ENCODE results near the gene BIN1.

The BIN1 gene

DNA sequence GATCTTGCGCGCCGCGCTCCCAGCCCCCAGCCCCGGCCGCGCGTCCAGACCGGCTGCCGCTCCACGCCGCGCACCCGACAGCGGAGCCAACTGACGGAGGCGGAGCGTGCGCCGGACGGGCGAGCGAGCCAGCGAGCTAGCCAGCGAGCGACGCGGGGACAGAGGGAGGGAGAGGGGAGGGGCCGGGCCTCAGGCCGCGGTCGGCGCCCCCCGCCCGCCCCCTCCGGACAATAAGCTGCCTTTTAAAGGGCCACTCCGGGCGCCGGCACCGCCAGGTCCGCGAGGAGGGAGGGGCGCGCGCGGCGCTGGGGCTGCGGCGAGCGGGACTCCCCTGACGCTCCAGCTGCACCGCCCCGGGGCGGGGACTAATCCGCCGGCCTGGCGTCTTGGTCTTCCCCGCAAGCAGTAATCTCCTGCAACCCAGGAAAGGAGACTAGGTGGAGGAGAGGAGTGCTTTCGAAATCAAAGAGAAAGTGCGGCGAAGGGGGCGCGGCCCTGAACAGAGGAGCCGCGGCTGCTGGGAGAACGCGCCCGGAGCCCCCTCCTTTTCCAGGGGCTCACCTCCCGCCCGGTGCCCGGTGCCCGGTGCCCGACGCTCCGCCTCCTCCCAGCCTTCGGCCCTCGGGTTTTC is at the start of gene BIN1:
Gene BIN1 (minus strand): TSS at position 164 of the 631 bp plus-strand sequence. CDS start 211 bp downstream, outside the sequence.
- H3K27ac ChIP-seq, result peak within 1 kb of the TSS; percentile 86
- ChIA-PET POLR2A (ENCODE audit: low non-redundant PET) (interaction anchor here (0.6 kb wide), 1 partner anchor 1194 kb away, joined by 6 read pairs; no protein-coding TSS in a partner anchor), CTCF (interaction anchor here (0.6 kb wide), 1 partner anchor 149 kb away, joined by 4 read pairs; no protein-coding TSS in a partner anchor)
- DNase-seq (ENCODE audit: low spot score), result peak; percentile 95
- no peak for TF ChIP-seq CTCF (conservative IDR thresholded peaks at IDR 0.05; ENCODE audit: low read depth)

GRCh38 chr2:127155947-127156346 is 49.0 kb upstream of the BIN1 start:
- DNase-seq (ENCODE audit: low spot score), result no peak
- no peak overlapping the region for H3K27ac ChIP-seq
- POLR2A ChIA-PET (ENCODE audit: low non-redundant PET), result no interaction called here

DNA sequence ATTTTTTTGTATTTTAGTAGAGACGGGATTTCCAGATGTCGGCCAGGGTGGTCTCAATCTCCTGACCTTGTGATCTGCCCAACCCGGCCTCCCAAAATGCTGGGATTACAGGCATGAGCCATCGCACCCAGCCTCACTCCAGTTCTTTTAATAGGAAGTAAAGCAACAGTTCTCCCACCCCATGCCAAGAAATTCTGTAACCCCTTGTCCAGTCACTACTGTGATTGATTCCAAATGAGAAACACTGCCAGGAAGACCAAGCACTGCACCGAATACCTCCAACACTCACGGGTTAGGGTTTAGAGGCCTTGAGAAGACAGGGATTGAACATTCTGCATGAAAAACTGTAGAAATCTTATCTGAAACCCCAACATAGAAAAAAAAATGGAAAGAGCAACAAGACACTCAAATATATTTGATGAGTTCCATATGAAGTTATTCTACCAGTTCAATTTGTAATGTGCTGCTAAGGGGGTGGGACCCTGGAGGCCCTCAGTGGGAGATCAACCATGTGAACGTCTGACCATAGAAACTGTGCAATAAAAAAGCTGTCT is 48.2 kb upstream of the BIN1 start:
- CTCF ChIA-PET, result no interaction called here
- TF ChIP-seq CTCF (conservative IDR thresholded peaks at IDR 0.05; ENCODE audit: low read depth), result no peak
- POLR2A ChIA-PET (ENCODE audit: low non-redundant PET), result no interaction called here
- no peak overlapping the region for H3K27ac ChIP-seq
- DNase-seq (ENCODE audit: low spot score), result no peak

More at GRCh38 chr2:127155947-127156346, 49.0 kb upstream of the BIN1 start:
- no peak for TF ChIP-seq CTCF (conservative IDR thresholded peaks at IDR 0.05; ENCODE audit: low read depth)
- CTCF ChIA-PET, result no interaction called here

DNA sequence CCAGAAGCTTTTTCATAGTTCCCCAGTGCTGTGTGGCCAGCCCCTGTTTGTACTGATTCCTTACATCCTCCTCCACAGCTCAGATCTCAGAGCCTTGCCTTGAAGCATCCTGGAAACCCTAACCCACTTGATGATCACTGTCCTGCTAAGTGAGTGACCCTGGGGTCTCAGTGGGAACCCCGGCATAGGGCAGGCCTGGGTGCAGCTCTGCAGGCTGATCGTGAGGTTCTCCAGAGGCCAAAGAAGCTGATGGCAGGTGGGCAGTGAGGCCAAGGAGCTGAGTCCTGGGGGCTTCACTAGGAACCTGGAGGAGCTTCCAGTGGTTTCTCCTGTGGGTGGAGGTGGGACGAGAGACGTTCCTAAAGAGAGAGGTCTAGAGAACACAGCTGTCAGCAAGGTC is 47.4 kb upstream of the BIN1 start:
- DNase-seq (ENCODE audit: low spot score), result no peak
- ChIA-PET CTCF (interaction anchor here (0.6 kb wide), 1 partner anchor 21 kb away, joined by 3 read pairs; no protein-coding TSS in a partner anchor), POLR2A (ENCODE audit: low non-redundant PET) (no interaction called here)
- peak overlapping the region; percentile 37; the same call in 1 of the 2 replicates for H3K27ac ChIP-seq
- TF ChIP-seq CTCF (conservative IDR thresholded peaks at IDR 0.05; ENCODE audit: low read depth), result no peak

DNA sequence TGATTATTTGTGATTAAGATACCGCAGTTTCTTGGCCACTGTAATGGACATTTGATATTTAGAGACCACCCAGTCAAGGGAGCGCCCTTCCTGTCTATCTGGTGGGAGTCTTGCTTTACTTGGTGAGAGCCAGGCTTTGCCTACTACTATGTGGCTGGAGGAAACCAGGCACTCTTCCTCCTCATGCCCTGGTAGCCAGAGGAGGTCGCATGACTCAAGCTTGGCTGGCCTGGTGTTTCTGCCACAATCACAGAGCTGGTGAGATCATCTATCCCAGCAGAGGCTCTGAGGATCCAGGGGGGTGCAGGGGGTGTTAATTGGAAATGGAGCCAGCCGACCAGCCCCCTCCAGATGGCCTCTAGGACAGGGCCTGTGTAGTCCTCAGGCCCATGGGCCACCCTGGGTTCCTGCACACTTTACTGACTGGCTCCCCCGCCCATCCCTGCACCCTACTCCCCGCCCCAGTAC is 46.8 kb upstream of the BIN1 start:
- no peak for TF ChIP-seq CTCF (conservative IDR thresholded peaks at IDR 0.05; ENCODE audit: low read depth)
- CTCF ChIA-PET, result no interaction called here
- peak overlapping the region; percentile 37; the same call in 1 of the 2 replicates for H3K27ac ChIP-seq
- DNase-seq (ENCODE audit: low spot score), result peak; percentile 56
- POLR2A ChIA-PET (ENCODE audit: low non-redundant PET), result no interaction called here

- POLR2A ChIA-PET (ENCODE audit: low non-redundant PET), result no interaction called here
- no peak for DNase-seq (ENCODE audit: low spot score)
- TF ChIP-seq CTCF (conservative IDR thresholded peaks at IDR 0.05; ENCODE audit: low read depth), result no peak
- no peak overlapping the region for H3K27ac ChIP-seq
- CTCF ChIA-PET, result interaction anchor here (0.6 to 0.9 kb wide), 2 partner anchors 46 to 98 kb away, joined by 3 to 4 read pairs; no protein-coding TSS in a partner anchor
Observed at GRCh38 chr2:127150996-127151395, 44.0 kb upstream of the BIN1 start.
